ENCODE results near the gene ABCD3.

ABCD3 gene

DNA sequence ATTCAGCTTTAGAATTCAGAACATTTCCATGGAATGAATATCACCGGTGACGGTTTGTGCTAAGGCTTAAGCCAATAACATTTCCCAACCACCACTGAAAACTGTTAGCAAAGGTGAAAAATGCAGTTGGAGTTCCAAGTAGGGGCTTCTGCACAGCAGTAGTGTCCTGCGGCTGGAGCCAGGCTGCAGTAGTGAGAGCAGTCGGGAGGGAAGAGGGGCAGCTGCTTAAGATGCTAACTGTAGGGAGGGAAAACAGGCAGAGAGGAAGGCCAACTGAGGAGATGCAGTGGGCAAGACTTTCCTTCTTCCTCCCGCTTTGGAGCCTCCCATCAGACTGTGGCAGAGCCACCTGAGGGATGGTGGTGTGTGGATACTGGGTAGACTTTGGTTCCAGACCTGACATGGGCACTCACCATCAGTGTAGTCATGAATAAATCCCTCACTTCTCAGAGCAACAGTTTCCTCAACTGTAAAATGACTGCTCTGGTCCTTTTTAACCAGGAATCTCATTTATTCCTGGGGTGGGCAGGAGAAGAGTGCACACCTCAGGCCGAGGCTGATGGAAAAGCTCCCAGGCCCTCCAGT, 120.1 kb downstream of the ABCD3 start:
- peak overlapping the region; percentile 96 for H3K4me3 ChIP-seq (ENCODE audit: low read depth, low read length)
- TF ChIP-seq, protein P1, sequence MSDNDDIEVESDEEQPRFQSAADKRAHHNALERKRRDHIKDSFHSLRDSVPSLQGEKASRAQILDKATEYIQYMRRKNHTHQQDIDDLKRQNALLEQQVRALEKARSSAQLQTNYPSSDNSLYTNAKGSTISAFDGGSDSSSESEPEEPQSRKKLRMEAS (IDR thresholded peaks at IDR 0.05; ENCODE audit: low read depth, low read length) = no peak
- no peak for TF ChIP-seq MYC (IDR thresholded peaks at IDR 0.05; ENCODE audit: low read depth, low read length)
- TF ChIP-seq, protein P2, sequence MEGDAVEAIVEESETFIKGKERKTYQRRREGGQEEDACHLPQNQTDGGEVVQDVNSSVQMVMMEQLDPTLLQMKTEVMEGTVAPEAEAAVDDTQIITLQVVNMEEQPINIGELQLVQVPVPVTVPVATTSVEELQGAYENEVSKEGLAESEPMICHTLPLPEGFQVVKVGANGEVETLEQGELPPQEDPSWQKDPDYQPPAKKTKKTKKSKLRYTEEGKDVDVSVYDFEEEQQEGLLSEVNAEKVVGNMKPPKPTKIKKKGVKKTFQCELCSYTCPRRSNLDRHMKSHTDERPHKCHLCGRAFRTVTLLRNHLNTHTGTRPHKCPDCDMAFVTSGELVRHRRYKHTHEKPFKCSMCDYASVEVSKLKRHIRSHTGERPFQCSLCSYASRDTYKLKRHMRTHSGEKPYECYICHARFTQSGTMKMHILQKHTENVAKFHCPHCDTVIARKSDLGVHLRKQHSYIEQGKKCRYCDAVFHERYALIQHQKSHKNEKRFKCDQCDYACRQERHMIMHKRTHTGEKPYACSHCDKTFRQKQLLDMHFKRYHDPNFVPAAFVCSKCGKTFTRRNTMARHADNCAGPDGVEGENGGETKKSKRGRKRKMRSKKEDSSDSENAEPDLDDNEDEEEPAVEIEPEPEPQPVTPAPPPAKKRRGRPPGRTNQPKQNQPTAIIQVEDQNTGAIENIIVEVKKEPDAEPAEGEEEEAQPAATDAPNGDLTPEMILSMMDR (IDR thresholded peaks at IDR 0.05; ENCODE audit: low read depth, low read length) = no peak
- TF ChIP-seq POLR2A (IDR thresholded peaks at IDR 0.05; ENCODE audit: extremely low read depth, insufficient read length) = no peak
- DNase-seq (ENCODE audit: low read depth) = no peak

DNA sequence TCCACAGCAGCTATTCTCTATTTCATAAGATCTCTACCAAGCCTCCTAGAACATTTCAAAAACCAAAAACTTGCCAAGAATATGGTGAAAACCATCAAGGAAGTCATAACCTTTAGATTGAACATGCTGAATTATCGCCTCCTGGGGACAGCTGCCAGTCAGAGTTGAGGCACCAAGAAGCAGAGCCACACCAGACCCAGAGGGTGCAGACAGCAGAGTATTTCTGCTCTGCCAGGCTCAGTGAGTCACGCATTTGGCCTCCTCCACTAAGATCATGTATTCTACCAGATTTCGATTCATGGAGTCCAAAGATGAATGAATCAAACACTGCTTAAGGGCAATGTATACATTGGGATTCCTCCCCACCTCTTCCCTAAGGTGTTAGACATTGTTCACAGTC, 121.3 kb downstream of the ABCD3 start:
- peak; percentile 74 for DNase-seq (ENCODE audit: low read depth)
- TF ChIP-seq, protein P2 (IDR thresholded peaks at IDR 0.05; ENCODE audit: low read depth, low read length) = no peak
- TF ChIP-seq, protein P1 (IDR thresholded peaks at IDR 0.05; ENCODE audit: low read depth, low read length) = no peak
- TF ChIP-seq MYC (IDR thresholded peaks at IDR 0.05; ENCODE audit: low read depth, low read length) (no peak), POLR2A (IDR thresholded peaks at IDR 0.05; ENCODE audit: extremely low read depth, insufficient read length) (no peak)
- peak overlapping the region; percentile 96 for H3K4me3 ChIP-seq (ENCODE audit: low read depth, low read length)

DNA sequence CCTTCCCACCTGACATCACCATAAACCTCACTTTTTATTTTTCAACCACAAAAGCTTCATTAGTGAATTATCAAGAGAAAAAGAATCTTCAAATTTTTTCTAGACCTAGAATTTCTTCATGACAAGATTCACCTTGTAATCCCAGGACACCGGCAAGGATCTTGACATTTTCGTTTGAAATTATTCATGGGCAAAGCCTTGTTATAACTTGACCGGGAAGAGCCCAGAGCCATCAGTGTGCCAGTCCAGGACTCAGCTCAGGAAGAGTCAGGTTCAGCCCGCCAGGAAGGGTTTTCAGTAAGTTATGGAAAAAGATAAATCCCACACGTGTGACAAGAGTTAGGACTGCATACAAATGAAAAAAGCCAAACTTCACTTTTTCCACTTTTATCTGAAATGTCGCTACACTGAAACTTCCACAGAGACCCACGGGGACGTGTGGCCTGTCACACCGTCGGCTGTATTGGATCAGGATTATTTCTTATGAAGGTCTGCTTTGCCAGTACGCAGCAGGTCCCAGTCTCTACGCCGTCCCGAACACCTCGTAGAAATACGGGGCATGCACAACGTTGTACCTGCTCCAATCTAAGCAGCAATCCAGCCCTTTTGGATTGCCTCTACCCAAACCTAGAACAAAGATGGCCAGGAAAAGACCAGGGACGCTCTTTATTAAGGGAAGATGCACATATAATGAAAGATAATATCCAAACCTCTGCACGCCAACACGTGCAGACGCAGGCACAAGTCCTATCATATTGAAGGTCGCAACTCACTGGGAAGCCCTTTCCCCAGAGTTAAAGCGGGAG, 122.5 kb downstream of the ABCD3 start:
- TF ChIP-seq POLR2A (IDR thresholded peaks at IDR 0.05; ENCODE audit: extremely low read depth, insufficient read length) = no peak
- TF ChIP-seq, protein P2 (IDR thresholded peaks at IDR 0.05; ENCODE audit: low read depth, low read length) = no peak
- TF ChIP-seq, protein P1 (IDR thresholded peaks at IDR 0.05; ENCODE audit: low read depth, low read length) = peak; percentile 42
- TF ChIP-seq MYC (IDR thresholded peaks at IDR 0.05; ENCODE audit: low read depth, low read length) = peak; percentile 47
- no peak for DNase-seq (ENCODE audit: low read depth)
- H3K4me3 ChIP-seq (ENCODE audit: low read depth, low read length) = peak overlapping the region; percentile 96

DNA sequence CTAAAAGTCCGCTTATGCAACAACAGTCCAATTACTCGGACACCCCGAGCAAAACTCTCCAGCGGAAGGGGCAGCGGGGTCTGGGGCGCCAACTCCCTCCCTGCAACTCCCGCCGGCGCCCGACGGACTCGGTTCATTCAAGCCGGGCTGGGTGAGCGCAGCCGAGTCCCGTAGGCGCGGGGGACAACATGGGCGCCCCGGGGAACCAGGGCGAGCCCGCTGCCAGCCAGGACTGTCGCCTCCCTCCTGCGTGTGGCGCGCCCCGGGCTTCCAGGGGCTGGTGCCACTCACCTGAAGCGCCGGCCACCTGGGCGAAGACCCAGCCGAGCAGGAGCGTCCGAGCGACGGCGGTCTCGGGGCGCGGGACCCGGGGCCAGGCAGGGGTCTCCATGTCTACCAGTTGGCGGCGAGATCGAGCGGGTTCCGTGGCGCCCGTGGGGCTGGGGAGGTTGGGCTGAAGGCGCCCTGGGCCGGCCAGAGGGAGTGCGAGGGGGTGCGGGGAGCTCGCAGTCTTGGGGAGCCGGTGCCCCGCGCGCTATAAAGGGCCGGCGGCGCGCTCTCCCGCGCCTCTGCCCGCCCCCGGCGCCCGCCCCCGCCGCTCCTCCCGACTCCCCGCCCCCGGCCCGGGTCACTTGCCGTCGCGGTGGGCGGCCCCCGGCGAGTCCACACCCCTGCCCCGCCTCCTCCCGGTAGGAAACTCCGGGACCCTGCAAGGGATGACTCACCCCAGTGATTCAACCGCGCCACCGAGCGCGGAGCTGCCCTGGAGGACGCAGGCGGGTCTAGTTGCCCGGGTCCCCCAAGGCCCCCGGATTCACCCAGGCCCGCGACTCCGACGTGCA, 123.3 kb downstream of the ABCD3 start, which contains the start of gene F3:
Gene F3, minus strand, starts transcription at position 514 of the 842 bp plus-strand sequence. Its CDS starts 123 bp downstream, at position 391.
- peak; percentile 94 for DNase-seq (ENCODE audit: low read depth)
- H3K4me3 ChIP-seq (ENCODE audit: low read depth, low read length) = peak within 1 kb of the TSS; percentile 96
- TF ChIP-seq, protein P1 (IDR thresholded peaks at IDR 0.05; ENCODE audit: low read depth, low read length) = no peak
- peak; percentile 79 for TF ChIP-seq POLR2A (IDR thresholded peaks at IDR 0.05; ENCODE audit: extremely low read depth, insufficient read length)

DNA sequence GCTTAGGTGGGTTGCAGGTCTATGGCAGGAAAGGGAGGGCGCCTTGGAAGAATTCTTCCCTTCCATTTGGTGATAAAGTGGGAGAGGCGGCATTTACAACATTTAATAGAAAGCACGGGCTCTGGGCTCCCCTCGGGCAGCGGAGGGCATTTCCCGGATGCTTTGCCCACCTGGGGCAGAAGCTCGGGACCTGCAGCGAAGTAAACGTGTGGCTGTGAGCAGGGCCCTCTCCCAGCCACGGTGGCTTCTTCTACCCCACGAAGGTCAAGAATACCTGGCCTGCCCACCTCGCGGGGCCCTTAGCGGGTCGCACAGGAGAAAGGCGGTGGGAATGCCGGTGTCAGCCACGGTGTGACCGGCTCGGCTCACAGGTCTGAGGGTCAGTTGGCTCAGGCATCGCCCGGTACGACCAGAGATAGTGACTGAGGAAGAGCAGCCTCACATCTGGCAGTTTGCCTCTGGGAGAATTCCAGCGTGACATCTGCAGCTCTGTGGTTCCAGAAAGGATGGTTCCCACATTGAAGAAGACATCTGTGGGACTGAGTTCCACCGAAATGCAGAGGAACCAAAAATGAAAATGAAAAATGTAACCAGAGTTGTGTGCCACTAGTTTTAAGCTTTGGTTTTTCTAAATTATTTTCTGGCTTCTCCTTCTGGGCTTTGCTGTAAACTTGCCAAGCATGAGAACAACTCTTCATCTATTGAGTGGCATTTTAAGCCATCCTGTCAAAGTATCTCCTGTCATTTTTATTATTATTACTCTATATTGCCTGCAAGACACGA, 124.1 kb downstream of the ABCD3 start:
- peak; percentile 37 for DNase-seq (ENCODE audit: low read depth)
- H3K4me3 ChIP-seq (ENCODE audit: low read depth, low read length) = peak overlapping the region; percentile 75
- no peak for TF ChIP-seq MYC (IDR thresholded peaks at IDR 0.05; ENCODE audit: low read depth, low read length)
- no peak for TF ChIP-seq POLR2A (IDR thresholded peaks at IDR 0.05; ENCODE audit: extremely low read depth, insufficient read length)
- TF ChIP-seq, protein P1 (IDR thresholded peaks at IDR 0.05; ENCODE audit: low read depth, low read length) = no peak
- TF ChIP-seq, protein P2 (IDR thresholded peaks at IDR 0.05; ENCODE audit: low read depth, low read length) = no peak
